CD4-positive, alpha-beta T cell treated with Interleukin-12 subunit alpha and Interleukin-12 subunit beta, for 1 hour (primary cell): ENCODE results near the gene AMACR.
A peak's percentile ranks its signal among the peaks of the same experiment; 100 is the strongest.

Experiments
- DNase-seq: peaks from one replicate; pipeline ENCODE4 v3.0.0-alpha.2; 2020

Gene AMACR

DNA sequence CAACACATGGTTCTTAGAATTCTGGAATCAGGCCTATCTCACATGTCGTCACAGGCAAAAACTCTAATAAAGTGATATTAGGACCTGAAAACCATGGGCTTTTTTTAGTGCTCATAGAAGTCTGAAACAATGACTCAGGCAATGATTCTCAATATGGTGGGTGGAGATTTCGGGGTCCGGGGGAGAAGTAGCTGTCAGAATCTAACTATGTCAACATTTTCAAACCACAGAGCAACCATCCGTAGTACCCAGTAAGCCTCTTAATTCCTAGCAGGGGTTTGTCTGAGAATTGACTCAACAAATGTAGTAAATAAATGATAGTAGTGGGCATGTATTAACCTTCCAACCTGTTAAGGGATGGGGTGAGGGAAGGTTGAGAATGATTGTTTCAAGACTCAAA lies 2.6 kb downstream of the AMACR start:
- DNase-seq, result no peak

DNA sequence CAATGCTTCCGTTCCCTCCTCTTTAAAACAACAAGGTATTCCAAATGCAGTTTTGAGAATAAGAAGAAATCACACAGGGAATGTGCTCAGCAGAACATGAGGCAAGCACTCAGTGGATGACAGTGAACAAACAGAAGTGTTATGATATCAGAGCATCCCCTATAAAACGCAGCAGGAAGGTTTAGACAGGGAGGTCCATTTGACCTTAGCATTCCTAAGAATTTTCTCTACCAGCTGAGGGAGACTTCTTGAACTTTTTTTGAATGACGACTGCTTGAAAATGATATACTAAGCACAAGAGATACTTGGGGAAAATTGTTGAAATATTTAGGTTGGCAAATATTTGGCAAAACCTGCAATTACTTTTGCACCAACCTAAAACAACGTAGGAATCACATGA lies 3.9 kb downstream of the AMACR start:
- no peak for DNase-seq

DNA sequence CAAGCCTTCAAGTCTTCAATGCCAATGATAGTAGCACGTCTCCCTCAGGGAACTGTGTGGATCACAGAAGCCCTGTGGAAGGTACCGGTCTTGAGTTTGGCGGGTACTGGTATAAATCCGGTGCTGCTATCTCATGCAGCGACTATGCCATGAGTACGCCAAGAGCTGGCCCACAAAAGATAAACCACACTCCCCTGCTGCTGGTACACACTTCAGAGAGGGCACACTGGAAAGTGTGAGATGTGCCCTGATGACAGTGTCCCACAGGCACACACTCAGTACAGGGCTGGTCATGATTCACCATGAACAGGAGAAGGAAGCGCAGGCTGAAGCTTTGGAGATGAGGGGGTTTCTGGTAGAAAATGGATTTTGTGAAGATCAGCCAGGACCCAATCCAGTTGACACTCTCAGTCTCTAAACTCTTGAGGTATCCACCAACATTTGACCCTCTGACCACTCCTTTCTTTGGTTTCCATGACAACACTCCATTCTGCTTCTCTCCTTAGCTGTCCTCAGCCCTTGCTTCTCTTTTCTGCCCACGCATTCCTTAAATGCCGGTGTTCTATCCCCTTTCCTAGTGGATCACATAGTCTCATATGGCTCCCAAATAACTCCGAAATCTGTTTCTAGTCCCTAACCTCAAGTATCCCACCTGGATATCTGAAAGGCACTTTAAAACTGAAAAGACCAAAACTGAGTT lies 5.1 kb downstream of the AMACR start:
- DNase-seq, result no peak

DNA sequence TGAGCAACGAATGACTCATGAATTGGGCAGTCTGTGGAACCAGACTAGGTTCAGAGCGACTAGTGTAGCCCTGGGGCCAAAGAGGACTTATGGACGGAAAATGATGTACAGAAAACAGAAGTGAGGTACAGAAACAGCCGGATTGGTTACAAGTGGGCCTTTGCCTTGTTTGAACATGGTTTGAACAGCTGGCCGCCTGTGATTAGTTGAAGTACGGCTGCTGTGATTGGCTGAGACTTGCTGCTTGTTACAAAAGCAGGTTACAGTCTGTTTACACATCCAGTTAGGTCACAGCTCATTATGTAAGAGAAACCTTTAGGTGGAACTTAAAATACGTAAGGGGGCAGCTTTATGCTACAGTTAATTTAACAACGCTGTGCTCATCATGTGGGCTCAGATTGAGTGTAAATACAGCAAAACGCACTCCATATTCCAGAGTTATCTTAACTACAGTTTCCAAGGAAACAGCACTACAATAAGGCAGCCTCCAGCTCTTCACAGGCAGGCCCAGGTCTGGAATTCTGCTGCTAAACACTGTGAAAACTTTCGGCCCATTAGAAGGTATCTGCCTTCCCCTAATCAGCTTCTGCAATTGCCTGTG lies 6.5 kb downstream of the AMACR start:
- no peak for DNase-seq

DNA sequence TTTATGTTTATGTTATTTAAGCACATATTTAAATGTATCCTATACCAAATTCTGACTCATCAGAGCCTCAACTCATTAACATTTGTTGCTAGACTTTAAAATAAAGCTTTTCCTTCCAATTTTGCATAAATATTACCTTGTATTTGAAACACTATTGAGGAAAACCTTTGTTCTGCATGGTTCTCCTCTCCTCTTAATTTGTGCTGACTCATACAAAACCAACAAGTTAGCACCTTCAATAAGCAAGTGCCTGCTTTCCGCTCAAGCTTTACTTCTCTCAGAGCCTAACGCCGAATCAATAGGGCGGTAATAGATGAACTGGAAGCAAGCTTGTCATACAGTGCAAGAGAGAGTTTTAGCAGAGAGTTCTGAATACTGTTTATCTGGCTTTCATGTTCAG lies 7.9 kb downstream of the AMACR start:
- no peak for DNase-seq

DNA sequence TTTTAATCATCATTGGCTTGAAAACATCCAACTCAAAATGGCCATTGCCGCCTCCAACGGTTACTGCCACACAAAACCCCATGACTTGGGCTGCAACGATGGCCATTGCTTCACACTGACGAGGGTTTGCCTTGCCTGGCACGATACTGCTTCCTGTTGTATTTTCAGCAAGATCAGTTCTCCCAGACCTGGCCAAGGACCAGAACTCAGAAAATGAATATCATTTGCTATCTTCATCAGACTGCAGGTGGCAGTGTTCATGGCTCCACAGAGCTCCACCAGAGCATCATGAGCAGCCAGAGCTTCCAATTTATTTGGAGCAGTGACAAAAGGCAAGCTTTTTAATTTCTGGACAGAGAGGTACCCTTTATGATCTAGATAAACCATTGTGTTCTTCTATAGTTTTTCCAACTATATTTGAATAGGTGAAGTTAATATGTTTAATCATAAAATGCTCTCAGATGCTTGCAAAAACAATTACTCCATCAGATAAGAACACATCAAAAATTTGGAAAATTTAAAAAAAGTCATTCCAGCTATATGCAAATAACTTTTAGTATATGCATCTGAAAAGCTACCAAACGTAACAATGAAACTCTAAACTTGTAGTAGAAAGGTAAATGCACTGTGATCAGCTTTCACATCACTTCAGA lies 10.4 kb downstream of the AMACR start:
- peak; percentile 50 for DNase-seq

DNA sequence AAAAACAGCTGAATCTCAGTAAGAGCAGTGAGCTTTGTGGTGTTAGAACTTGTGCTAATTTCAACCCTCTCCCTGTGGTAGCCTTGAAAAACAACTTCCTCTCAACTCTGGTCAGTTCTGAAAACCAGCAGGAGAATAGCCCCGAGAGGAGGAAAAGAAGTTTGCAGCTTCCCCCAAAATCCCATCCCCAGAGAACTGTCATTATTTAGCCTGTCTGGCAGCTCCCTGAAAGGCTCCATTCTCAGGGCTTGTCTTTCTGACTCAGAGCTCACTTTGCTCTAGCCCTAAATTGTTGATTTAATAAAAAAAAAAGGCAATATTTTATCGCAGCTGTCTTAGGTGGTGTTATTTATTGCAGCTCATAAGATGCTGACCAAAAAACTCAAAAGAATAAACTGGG lies 12.0 kb downstream of the AMACR start:
- DNase-seq, result no peak

DNA sequence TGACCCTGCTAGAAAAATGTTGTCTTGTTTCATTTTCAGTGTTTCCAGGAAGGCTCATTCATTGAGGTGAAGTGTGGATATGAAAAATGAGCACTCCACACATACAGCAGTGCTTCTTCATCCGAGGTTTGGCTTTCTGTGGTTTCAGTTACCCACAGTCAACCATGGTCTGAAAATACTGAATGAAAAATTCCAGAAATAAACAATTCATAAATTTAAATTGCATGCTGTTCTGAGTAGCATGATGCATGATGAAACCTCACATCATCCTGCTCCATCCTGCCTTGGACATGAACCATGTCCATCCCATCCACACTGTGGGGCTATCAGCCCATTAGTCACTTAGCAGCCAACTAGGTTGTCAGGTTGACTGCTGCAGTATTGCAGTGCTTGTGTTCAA lies 13.0 kb downstream of the AMACR start:
- DNase-seq, result no peak

DNA sequence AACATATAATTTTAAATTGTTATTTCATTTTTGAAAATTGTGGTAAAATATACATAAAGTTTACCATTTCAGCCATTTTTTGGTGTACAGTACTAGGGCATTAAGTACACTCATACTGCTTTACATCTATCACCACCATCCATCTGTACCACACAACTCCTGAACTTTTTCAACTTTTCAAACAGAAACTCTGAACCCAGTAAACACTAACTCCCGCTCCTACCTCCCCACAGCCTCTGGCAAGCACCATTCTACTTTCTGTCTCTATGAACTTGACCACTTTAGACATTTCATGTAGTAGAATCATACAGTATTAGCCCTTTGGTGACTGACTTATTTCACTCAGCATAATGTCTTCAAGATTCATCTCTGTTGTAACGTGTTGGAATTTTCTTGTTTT lies 15.0 kb downstream of the AMACR start:
- DNase-seq, result no peak

DNA sequence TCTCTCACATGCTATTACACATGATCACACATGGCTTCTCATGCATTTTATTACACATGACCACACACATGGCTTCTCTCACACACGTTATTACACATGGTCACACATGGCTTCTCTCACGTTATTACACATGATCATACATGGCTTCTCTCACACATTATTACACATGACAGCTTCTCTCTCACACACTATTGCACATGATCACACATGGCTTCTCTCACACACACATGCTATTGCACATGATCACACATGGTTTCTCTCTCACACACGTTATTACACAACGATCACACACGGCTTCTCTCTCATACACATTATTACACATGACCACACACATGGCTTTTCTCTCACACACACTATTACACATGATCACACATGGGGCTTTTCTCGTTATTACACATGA lies 22.4 kb downstream of the AMACR start:
- no peak for DNase-seq

DNA sequence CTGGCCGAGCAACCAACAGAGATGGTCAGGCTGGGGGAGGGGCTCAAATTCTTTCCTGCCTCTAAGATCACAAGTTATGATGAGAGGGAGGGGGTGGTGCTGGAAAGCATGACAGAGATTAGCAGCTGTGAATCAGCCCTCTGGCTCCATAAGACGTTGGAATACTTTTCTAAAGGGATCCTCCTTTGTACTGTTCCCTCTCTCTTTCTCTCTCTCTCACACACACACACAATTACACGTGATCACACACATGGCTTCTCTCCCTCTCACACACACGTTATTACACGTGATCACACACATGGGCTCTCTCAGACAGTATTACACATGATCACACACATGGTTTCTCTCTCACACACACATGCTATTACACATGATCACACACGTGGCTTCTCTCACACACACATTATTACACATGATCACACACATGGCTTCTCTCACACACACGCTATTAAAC lies 23.2 kb downstream of the AMACR start, which contains the start of gene SLC45A2:
TSS of gene SLC45A2 (minus strand) at position 23 of the 454 bp plus-strand sequence. CDS start 110 bp downstream, outside the sequence.
- no peak for DNase-seq

DNA sequence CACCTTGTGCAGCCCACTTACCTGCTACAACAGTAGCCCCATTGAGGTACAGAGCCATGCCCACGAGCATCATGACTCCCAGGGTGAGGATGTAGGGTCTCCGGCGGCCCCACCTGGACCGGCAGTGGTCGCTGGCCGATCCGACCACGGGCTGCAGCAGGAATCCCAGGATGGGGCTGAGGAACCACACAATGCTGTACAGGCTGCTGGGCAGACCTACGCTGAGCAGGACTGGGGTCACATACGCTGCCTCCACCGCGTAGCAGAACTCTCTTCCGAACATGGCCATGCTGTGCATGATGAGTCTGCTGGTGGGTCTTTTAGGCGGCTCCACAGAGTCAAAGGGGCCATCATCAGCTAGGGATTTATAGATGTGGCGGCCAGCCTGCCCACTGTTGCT lies 23.7 kb downstream of the AMACR start:
- no peak for DNase-seq

DNA sequence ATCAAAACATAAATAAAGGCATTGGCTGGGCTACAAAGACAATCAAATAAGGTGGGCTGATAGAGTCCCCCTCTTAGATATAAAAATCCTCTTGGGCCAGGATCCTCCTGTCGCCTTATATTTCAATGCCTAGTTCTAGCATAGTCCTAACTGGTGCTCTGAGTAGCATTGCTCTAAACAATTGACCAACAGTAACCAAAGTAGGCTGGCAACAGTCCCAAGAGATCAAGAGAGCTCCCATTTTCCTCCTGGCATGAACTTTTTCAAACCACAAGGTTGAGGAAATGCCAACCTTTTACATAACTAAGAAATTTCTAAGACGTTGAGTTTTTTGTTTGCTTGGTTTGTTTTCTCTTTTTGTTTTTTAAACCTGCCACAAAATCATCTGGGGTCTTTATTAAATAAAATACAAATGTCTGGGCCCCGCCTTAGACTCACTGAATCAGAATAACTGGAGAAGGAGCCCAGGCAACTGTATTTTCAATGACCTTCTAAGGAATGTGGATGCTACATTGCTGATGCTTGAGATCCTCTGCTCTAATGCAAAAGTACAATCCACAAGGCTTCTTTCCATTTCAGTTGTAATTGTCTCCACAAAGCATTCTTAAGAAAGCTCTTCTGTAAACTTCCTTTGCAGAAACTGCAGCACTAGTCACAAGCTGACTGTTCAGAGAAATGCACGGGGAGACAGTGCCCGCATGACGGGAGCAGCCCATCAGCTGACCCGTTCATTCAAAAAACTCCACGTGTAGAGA lies 26.3 kb downstream of the AMACR start:
- DNase-seq, result no peak

DNA sequence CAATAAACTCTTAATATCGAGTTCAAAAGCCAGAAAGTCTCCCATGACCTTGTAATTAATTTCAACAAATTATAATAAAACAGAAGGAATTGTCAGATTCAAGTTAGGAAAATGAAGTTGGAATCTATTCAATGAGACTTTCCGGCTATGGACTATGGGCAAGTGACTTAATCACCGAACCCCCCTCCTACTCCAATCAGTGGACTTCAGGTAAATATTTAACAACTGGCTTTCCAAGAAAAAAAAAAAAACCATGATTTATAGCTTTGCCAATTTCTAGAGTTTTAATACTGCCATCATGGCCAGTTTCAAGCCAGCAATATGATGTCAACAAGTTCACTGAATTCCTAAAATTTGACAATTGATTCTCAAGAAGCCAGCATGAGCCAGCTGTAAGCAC lies 27.8 kb downstream of the AMACR start:
- no peak for DNase-seq

DNA sequence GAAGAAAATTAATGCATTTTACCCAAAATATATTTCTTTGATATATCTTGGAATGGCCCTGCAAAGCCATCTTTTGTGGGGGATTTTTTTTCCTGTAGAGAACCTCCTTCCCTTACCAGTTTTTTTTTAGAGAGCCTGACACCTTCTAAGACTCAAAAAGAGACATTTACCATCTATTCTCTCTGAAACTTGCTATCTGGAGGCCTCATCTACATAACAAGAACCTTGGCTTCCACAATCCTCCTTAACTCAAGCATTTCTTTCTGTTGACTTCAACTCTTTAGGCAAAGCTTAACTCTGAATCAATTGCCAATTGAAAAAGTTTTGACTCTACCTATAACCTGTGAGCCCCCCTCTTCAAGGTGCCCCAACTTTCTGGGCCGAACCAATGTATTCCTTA lies 29.5 kb downstream of the AMACR start:
- no peak for DNase-seq

DNA sequence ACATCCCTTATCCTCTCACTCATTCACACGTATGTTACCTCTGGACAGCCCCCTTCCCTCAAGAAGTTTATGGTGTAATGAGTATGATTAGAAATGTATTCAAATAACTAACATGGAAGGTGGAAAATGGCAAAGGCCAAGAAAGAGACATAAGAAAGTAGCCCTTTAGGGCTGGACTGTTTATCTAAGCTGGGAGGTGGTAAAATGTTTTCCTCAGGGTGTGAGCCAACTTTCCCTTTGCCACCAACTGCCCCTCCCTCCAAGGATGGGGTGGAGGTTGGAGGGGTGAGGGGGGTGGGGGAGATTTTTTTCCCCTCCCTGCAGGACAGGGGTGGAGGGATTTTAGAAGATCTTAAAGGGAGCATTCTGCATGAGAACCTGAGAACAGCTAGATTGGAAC lies 31.5 kb downstream of the AMACR start:
- DNase-seq, result no peak

DNA sequence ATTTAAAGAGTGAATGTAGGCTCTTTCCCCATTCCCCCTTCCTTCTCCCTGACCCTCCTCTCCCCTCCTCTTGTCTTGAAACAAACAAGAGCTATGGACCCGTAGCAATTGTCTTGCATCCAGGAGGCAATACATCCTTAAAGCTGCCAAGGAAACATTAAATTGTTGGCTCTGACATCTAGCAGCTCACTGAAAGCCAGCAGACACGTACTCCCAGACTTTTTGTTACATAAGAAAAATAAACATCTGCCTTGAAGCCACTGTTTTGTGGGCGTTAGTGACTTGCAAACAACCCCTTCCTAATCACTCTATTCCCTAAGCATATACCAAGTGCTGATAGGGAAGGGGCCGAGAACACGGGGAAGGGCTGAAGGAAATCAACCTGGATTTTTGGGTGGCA lies 32.0 kb downstream of the AMACR start:
- no peak for DNase-seq

DNA sequence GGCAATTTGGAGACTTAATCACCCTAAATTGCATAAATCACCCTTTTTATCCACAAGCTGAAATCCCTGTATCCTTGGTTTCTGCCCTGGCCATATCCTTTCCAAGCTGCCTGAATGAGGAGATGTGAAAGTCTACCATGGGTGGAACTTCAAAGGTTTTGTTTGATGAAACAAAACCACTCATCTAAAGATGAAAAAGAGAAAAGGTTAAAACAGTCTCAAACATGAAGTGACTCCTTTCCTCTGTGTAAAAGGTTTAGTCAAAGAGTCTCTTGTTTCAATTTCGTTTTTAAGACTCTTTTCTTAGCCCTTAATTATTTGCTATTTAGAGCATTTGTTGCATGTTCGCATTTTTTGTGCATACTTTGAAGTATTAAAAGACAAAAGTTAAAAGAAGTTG lies 34.6 kb downstream of the AMACR start:
- DNase-seq, result no peak

DNA sequence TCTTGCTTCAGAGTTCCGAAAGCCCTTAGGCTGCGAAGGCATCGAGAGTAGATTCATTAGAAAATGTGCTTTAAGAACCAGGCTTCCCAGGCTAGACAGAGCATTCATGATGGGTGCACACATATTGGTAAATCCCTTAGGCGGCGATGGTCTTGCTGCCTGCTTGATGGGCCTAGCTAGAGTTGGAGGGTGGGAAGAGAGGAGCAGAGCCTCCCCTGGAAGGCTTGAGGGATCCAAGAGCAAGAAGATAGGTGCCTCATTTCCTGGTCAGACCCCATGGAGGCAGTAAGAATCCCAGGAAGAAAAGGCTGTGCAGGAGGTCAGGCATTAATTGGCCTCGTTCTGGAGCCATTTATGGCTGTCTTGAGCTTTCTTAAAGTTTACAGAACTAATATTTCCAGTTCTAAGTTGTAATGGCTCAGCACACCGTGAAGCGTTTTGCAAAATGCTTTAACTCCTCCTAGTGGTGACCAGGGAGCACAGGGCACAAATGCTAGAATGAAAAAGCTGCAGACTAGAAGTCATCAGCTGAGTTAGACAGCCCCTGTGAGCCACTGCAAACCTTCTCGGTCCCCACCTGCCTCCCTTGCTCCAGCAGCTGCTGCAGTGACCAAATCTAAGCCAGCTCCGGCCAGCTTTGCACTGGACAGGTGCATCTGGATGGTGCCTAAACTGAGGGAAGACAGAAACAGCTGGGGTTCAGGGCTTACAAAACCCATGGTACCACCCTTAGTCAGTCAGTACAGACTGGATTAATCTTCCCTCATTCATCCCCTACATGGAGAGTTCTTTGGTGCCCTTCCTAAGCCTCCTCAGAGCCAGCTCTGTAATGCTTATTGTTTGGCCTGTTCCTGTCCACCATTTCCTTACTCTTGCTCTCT lies 38.0 kb downstream of the AMACR start:
- peak; percentile 17 for DNase-seq

DNA sequence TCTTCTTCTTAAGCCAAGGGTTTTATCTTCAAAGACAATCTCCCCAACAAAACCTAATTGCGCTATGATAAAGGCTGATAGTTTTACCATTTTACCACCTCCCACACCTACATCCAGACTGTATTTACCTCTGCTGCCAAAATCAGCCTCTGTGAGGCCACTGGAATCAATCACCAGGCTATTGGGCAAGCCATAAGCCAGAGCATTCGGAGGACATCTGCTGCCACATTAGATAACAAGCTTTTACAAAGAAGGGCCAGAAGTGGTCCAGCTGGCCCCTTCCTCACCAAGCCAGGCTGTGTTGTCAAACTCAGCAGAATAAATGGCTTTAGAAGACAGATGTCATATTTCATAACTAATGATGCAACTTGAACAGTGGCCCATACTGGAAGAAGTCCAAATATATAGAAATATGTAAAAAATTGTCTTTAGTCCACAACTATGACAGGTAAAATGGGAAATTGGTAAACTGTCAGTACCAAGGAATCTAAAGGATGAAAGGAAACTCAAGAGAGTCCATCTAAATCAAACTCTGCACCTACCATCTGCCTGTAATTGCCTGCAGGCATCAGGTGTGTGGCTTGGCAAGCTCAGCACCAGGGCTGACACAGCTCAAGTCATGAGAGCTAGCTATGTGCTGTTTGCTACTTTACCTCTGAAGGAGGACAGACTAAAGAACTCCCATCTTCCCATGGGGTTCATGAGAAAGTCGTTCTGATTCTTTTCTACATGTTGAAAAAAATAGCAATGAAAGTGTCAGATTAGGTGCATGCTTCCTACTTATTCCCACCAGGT lies 39.4 kb downstream of the AMACR start:
- no peak for DNase-seq

DNA sequence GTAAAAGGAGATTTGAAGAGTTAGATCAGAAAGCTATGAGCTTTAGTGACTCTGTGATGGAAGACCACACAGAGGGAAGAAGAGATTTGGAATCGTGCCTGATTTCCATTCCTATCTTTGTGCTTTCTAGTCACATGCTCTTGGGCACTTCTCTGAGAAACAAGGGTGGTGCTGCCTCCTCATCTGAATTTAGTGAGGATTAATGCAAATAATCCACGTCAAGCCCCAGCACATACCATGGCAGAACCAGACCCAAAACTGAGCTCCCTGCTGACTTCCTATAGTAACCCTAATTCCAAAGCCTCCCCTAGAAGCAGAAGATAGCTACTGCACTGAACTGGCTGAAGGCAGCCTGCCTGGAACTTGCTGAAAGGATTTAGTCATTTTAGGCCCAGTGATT lies 41.0 kb downstream of the AMACR start:
- DNase-seq, result no peak
